Amygdala (tissue), 56 donors: ENCODE results near the gene EFCAB6.
"Not testable (repeated sequence)": the region's sequence is repeated elsewhere in the genome, so short reads cannot be mapped to it uniquely, and the experiment has no call there.

Source experiments
- DNase-seq, 56 donors: peaks; one replicate each; lab custom pipeline; 2025; lab: John Stamatoyannopoulos, UW

The EFCAB6 gene

GRCh38 chr22:43658823-43659222 is 153.3 kb downstream of the EFCAB6 start:
- DNase-seq, result no peak

GRCh38 chr22:43656581-43656980 is 155.5 kb downstream of the EFCAB6 start:
- not testable (repeated sequence) for DNase-seq

GRCh38 chr22:43654271-43654670 is 157.8 kb downstream of the EFCAB6 start:
- no peak for DNase-seq

GRCh38 chr22:43652845-43653244 is 159.3 kb downstream of the EFCAB6 start:
- DNase-seq, result no peak

GRCh38 chr22:43643387-43643786 is 168.7 kb downstream of the EFCAB6 start:
- DNase-seq, result peak in 33 of 56 donors; percentile 4 to 66 (median 21)

- no peak for DNase-seq
Measured at GRCh38 chr22:43642319-43643206, 169.5 kb downstream of the EFCAB6 start.

- DNase-seq, result no peak
Measured at GRCh38 chr22:43639228-43639948, 172.7 kb downstream of the EFCAB6 start.

- DNase-seq, result no peak
Measured at GRCh38 chr22:43637275-43638260, 174.5 kb downstream of the EFCAB6 start.

GRCh38 chr22:43636086-43636485 is 176.0 kb downstream of the EFCAB6 start:
- DNase-seq, result no peak

GRCh38 chr22:43635101-43635500 is 177.0 kb downstream of the EFCAB6 start:
- no peak for DNase-seq

- no peak for DNase-seq
Measured at GRCh38 chr22:43634316-43634715, 177.8 kb downstream of the EFCAB6 start.

GRCh38 chr22:43633631-43634285 is 178.3 kb downstream of the EFCAB6 start:
- DNase-seq, result no peak

- DNase-seq, result no peak
Measured at GRCh38 chr22:43631846-43632245, 180.3 kb downstream of the EFCAB6 start.

GRCh38 chr22:43631201-43631600 is 180.9 kb downstream of the EFCAB6 start:
- no peak for DNase-seq

- no peak for DNase-seq
Measured at GRCh38 chr22:43630451-43630850, 181.7 kb downstream of the EFCAB6 start.

GRCh38 chr22:43628250-43628649 is 183.9 kb downstream of the EFCAB6 start:
- DNase-seq, result no peak

GRCh38 chr22:43627485-43628213 is 184.5 kb downstream of the EFCAB6 start:
- no peak for DNase-seq

- DNase-seq, result no peak
Measured at GRCh38 chr22:43625242-43625641, 186.9 kb downstream of the EFCAB6 start.
